K562 (cell line): ENCODE measurements around the gene SLC5A10. TPM values are rescaled to one million over a fixed set of nuclear protein-coding genes. Genes with fewer than 3 reads are reported as not detected.

ENCODE experiments used
- ATAC-seq: fragments of 200-7000 bp; cut with Tn5 transposase; 3 replicates; pipeline ENCODE4 v1.9.1; 2020; ENCODE audit warnings: moderate library complexity
- BruUV-seq: library from RNA; stranded (reverse); fragments of 400-500 nt; replicated peaks from 2 replicates; lab custom pipeline; 2021; lab: Mats Ljungman, UMichigan
- CTCF ChIA-PET: fragments of 300-600 bp; formaldehyde crosslinking; extraction: SDS; loops from one replicate; lab custom pipeline; 2021; ENCODE audit warnings: low intra/inter-chr PET ratio; lab: Yijun Ruan, JAX
- POLR2A ChIA-PET: fragments of 300-600, 350-650 bp; sonication (Branson Sonifier 250); formaldehyde crosslinking; extraction: SDS; loops from one replicate; lab custom pipeline; 2021; ENCODE audit warnings: antibody characterized with exemption, inconsistent platforms; lab: Yijun Ruan, JAX
- DNase-seq, 4 experiments: peaks; one replicate each; pipeline versions ENCODE4 v3.0.0 to v3.0.0-alpha.2; 2011 to 2018; ENCODE audit warnings: low spot score in 3 of 4, mixed read lengths in 3 of 4; ENCODE audit errors: extremely low read depth in 1 of 4
- FAIRE-seq: peaks from 2 replicates; lab custom pipeline; 2011; peaks lifted over from hg19 to GRCh38; lab: Jason Lieb, UNC
- H2AFZ ChIP-seq: 2 replicates; pipeline ENCODE4 v1.6.0; 2011; ENCODE audit warnings: low read depth, low read length, control low read depth, inconsistent platforms
- H3K27ac ChIP-seq: fragments of 200-600 bp; 3 replicates; pipeline ENCODE4 v1.8.0; 2011; ENCODE audit warnings: low read depth, mild to moderate bottlenecking, control low read depth, inconsistent platforms, low read length, moderate library complexity, mixed read lengths; ENCODE audit errors: extremely low read depth
- H3K27me3 ChIP-seq, 2 experiments: fragments of 300-600 bp in 1 of 2; 2 replicates in 1 of 2; 3 replicates in 1 of 2; pipeline versions ENCODE4 v1.6.0 to v1.8.0; 2011; ENCODE audit warnings: inconsistent platforms in 2 of 2, low read length in 2 of 2, mild to moderate bottlenecking in 1 of 2, mixed read lengths in 1 of 2, moderate library complexity in 1 of 2; ENCODE audit not compliant: control insufficient read depth in 2 of 2, insufficient read depth in 2 of 2
- H3K36me3 ChIP-seq: fragments of 300-600 bp; 3 replicates; pipeline ENCODE4 v1.8.0; 2011; ENCODE audit warnings: mild to moderate bottlenecking, low read length, inconsistent platforms; ENCODE audit not compliant: control insufficient read depth, insufficient read depth
- H3K4me1 ChIP-seq, 2 experiments: fragments of 200-600 bp in 1 of 2; replicated peaks in 1 of 2; 2 replicates in 1 of 2; 3 replicates in 1 of 2; pipeline versions ENCODE4 v1.5.1 to v1.8.0; 2011; ENCODE audit warnings: inconsistent platforms in 2 of 2, low read length in 2 of 2, mild to moderate bottlenecking in 1 of 2, mixed read lengths in 1 of 2, moderate library complexity in 1 of 2; ENCODE audit not compliant: control insufficient read depth in 2 of 2, insufficient read depth in 2 of 2
- H3K4me2 ChIP-seq: 2 replicates; pipeline ENCODE4 v1.6.1; 2011; ENCODE audit warnings: low read length, control low read depth, inconsistent platforms, mixed read lengths; ENCODE audit not compliant: insufficient read depth
- H3K4me3 ChIP-seq: fragments of 200-600 bp; sonication (generic), shearing (Covaris generic); 2 replicates; pipeline ENCODE4 v1.5.1; 2016; ENCODE audit warnings: control low read depth, inconsistent platforms
- H3K79me2 ChIP-seq: fragments of 200-600 bp; 3 replicates; pipeline ENCODE4 v1.8.0; 2011; ENCODE audit warnings: low read length, inconsistent platforms; ENCODE audit not compliant: control insufficient read depth, insufficient read depth
- H3K9ac ChIP-seq, 2 experiments: 2 replicates each; pipeline versions ENCODE4 v1.6.0 to v1.6.1; 2011; ENCODE audit warnings: low read depth in 2 of 2, low read length in 2 of 2, control low read depth in 1 of 2, inconsistent platforms in 1 of 2, mild to moderate bottlenecking in 1 of 2, mixed read lengths in 1 of 2; ENCODE audit not compliant: insufficient read depth in 1 of 2
- H3K9me1 ChIP-seq: one replicate; pipeline ENCODE4 v1.6.0; 2011; ENCODE audit warnings: inconsistent platforms, mild to moderate bottlenecking, low read length, moderate library complexity; ENCODE audit not compliant: control insufficient read depth, insufficient read depth
- H3K9me3 ChIP-seq: replicated peaks from 2 replicates; pipeline ENCODE4 v1.5.1; 2011; ENCODE audit warnings: low read depth, low read length, inconsistent platforms; ENCODE audit not compliant: control insufficient read depth, insufficient read depth
- H4K20me1 ChIP-seq: replicated peaks from 2 replicates; pipeline ENCODE4 v1.6.1; 2011; ENCODE audit warnings: low read length, inconsistent platforms, mixed read lengths; ENCODE audit not compliant: control insufficient read depth, insufficient read depth
- EGR1 ChIP-seq: fragments of 450-650 bp; conservative IDR thresholded peaks from 2 replicates; pipeline ENCODE4 v1.6.1; 2017; ENCODE audit warnings: mild to moderate bottlenecking
- ESRRA ChIP-seq: fragments of 450-650 bp; IDR thresholded peaks from 2 replicates; pipeline ENCODE4 v1.6.1; 2014; ENCODE audit warnings: low read depth, mild to moderate bottlenecking, moderate library complexity, borderline replicate concordance
- HNRNPL ChIP-seq: fragments of 200-400 bp; formaldehyde crosslinking; IDR thresholded peaks from 2 replicates; pipeline ENCODE4 v1.6.1; 2017; ENCODE audit warnings: low read depth, mild to moderate bottlenecking, low read length
- SIN3A ChIP-seq, 2 experiments: fragments of 150-350 bp in 1 of 2; IDR thresholded peaks; 2 replicates each; pipeline ENCODE4 v1.6.1; 2011 to 2016; ENCODE audit warnings: borderline replicate concordance in 2 of 2, low read depth in 2 of 2, low read length in 2 of 2, mild to moderate bottlenecking in 2 of 2, moderate library complexity in 2 of 2; ENCODE audit not compliant: control insufficient read depth in 1 of 2
- SMAD4 ChIP-seq: fragments of 250-450 bp; sonication (Bioruptor Pico); conservative IDR thresholded peaks from 2 replicates; pipeline ENCODE4 v1.8.0; 2021; ENCODE audit warnings: inconsistent platforms, mild to moderate bottlenecking, moderate library complexity
- TOE1 ChIP-seq, 2 experiments: fragments of 450-650 bp in 1 of 2; sonication (generic) in 1 of 2; formaldehyde crosslinking in 1 of 2; IDR thresholded peaks; 2 replicates each; pipeline versions ENCODE4 v1.7.1 to v1.8.0; 2016 to 2022; ENCODE audit warnings: borderline replicate concordance in 2 of 2, mild to moderate bottlenecking in 2 of 2, antibody characterized with exemption in 1 of 2, inconsistent platforms in 1 of 2, low read depth in 1 of 2, missing genetic modification reagents in 1 of 2, moderate library complexity in 1 of 2
- WGBS: fragments of 100-300 bp; shearing (Covaris generic); methylation state at CpG from one replicate; pipeline ENCODE4 v1.1.6; 2016; ENCODE audit warnings: low coverage, mixed read lengths; ENCODE audit not compliant: insufficient coverage; ENCODE audit errors: missing lambda C conversion rate; 5-methylcytosine and 5-hydroxymethylcytosine counted together
- in situ Hi-C: fragments of 300-500 bp; cut with MboI; formaldehyde crosslinking; loops from 4 replicates; pipeline ENCODE4 v1.15.0; 2018; ENCODE audit warnings: inconsistent platforms, mixed read lengths
- intact Hi-C: fragments of 100-400 bp; cut with micrococcal nuclease; formaldehyde crosslinking; loops from 2 replicates; pipeline ENCODE4 v1.14.2; 2022
- polyA plus RNA-seq, 8 experiments: library from polyadenylated mRNA; depleted of rRNA in 4 of 8; stranded (reverse) in 5 of 8; unstranded in 3 of 8; fragments of >200 nt; fragmentation: Nextera tagmentation in 2 of 8; fragmentation: Illumina TruSeq in 1 of 8; extraction: Ambion mirVana in 2 of 8; extraction: Trizol in 1 of 8; gene quantifications; 2 replicates each; pipeline versions ENCODE4 v1.2.1 to v1.2.3, GENCODE V29; 2011 to 2014; ENCODE audit warnings: inconsistent platforms in 1 of 8, missing spikeins in 1 of 8
- total RNA-seq, 7 experiments: library from RNA; depleted of rRNA in 6 of 7; stranded (reverse); fragments of >200 nt in 6 of 7; fragmentation: Illumina TruSeq in 2 of 7; extraction: Trizol in 2 of 7; gene quantifications; 2 replicates each; pipeline versions ENCODE4 v1.2.1 to v1.2.3, GENCODE V29; 2011 to 2021; ENCODE audit warnings: low replicate concordance in 1 of 7
- TF ChIP-seq, protein P1 (sequence below): fragments of 450-650 bp; conservative IDR thresholded peaks from 2 replicates; pipeline ENCODE4 v1.6.1; 2016; ENCODE audit warnings: missing genetic modification characterization, low read depth, mild to moderate bottlenecking, missing compliant biosample characterization, moderate library complexity
- TF ChIP-seq, protein P2 (sequence below): fragments of 450-650 bp; IDR thresholded peaks from 2 replicates; pipeline ENCODE4 v1.7.0; 2016; ENCODE audit warnings: borderline replicate concordance

The SLC5A10 gene
- total and polyA plus RNA-seq, 9 of the 15 experiments (the other 6 are each of a cell fraction or from before 2014, with no cell fraction given) = 0.03 to 0.09 (median 0.03) TPM; not detected in 5

DNA sequence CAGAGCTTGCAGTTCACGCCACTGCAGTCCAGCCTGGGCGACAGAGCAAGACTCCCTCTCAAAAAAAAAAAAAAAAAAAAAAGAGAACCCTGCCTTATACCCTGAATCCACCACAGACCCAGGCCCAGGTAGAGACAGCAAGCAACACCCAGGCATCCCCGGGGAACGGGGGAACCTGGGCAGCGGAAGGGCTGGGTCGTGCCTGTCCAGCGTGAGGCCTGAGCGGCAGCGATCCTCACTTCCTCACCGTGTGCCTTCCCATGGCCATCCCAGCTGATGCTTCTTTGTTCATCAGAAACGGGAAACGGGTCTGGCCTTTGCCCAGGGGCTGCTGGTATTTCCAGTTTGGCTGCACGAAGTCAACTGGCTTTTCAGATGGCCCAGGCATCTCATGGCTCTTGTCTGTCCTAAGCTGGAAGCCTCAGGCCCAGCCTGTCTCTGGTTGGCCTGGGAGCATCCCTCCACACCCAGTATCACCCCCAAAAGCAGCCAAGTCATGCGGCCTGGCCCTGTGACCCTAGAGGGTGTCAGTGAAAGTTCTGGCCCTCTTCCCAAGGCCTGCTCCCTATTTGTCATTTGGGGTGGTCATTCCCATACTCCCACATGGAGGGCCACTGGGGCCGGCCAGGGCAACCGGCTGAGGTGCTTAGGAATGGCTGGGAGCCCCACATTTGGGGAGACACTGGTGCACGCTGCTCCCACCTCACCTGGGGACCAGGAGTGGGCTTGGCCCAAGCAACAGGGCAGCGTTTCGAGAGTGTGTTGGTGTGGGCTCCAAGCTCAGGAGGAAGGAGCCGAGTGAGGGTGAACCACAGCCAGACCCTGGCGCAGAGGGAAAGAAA lies 32.5 kb downstream of the SLC5A10 start:
- Histone ChIP-seq H3K4me2 (no peak overlapping the region), H4K20me1 (no peaks in the 10 kb centered on the region), H3K9ac (no peak overlapping the region), H3K79me2 (no peaks in the 10 kb centered on the region), H3K9me1 (no peaks in the 10 kb centered on the region), H3K9me3 (no peaks in the 10 kb centered on the region), H3K27ac (no peak overlapping the region), H3K27me3 (no peaks in the 10 kb centered on the region), H2AFZ (no peak overlapping the region), H3K4me3 (no peak overlapping the region), H3K4me1 (peaks cover 10 to 25% of the 10 kb centered on the region in 2 experiments; a peak in 4 of 5 replicates), H3K36me3 (peaks cover 14% of the 10 kb centered on the region; the same call in 1 of the 3 replicates)
- no TSS peak for BruUV-seq
- ATAC-seq (no peak), FAIRE-seq (no peak), DNase-seq (no peak)
- in situ Hi-C loops = no loop called here
- ChIA-PET CTCF (no interaction called here), POLR2A (interaction anchor here (0.6 to 0.9 kb wide), 3 partner anchors 9 to 20 kb away, joined by 3 to 5 read pairs (median 4); partner anchors contain the start of gene FAM83G)
- intact Hi-C loops = no loop called here
- TF ChIP-seq, protein P1, sequence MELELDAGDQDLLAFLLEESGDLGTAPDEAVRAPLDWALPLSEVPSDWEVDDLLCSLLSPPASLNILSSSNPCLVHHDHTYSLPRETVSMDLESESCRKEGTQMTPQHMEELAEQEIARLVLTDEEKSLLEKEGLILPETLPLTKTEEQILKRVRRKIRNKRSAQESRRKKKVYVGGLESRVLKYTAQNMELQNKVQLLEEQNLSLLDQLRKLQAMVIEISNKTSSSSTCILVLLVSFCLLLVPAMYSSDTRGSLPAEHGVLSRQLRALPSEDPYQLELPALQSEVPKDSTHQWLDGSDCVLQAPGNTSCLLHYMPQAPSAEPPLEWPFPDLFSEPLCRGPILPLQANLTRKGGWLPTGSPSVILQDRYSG (tag) = no peak
- TF ChIP-seq SIN3A (IDR thresholded peaks at IDR 0.05; ENCODE audit: borderline replicate concordance in 2 of 2, control insufficient read depth in 1 of 2, low read depth in 2 of 2, low read length in 2 of 2) (no peak), SMAD4 (no peak), EGR1 (no peak), TOE1 (IDR thresholded peaks at IDR 0.05; ENCODE audit: borderline replicate concordance) (no peak), TOE1 (CRISPR knock-in tag; IDR thresholded peaks at IDR 0.05; ENCODE audit: borderline replicate concordance, low read depth) (no peak), HNRNPL (no peak), ESRRA (no peak)
- TF ChIP-seq, protein P2, sequence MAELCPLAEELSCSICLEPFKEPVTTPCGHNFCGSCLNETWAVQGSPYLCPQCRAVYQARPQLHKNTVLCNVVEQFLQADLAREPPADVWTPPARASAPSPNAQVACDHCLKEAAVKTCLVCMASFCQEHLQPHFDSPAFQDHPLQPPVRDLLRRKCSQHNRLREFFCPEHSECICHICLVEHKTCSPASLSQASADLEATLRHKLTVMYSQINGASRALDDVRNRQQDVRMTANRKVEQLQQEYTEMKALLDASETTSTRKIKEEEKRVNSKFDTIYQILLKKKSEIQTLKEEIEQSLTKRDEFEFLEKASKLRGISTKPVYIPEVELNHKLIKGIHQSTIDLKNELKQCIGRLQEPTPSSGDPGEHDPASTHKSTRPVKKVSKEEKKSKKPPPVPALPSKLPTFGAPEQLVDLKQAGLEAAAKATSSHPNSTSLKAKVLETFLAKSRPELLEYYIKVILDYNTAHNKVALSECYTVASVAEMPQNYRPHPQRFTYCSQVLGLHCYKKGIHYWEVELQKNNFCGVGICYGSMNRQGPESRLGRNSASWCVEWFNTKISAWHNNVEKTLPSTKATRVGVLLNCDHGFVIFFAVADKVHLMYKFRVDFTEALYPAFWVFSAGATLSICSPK = no peak
- 75% methylated on average over 3 of the region's 21 CpGs for WGBS
